H1 (cell line): ENCODE data around the gene COLEC12. TPM values are rescaled to one million over a fixed set of nuclear protein-coding genes. Genes with fewer than 3 reads are reported as not detected.

Experiments
- CHD1 ChIP-seq: IDR thresholded peaks from 2 replicates; pipeline ENCODE4 v1.6.1; 2012; ENCODE audit warnings: low read depth, low read length, improper control_type of control experiment
- TEAD4 ChIP-seq: IDR thresholded peaks from 2 replicates; pipeline ENCODE4 v1.6.1; 2012; ENCODE audit warnings: low read depth, low read length, inconsistent platforms, mixed read lengths
- polyA plus RNA-seq, 7 experiments: library from polyadenylated mRNA; depleted of rRNA in 3 of 7; stranded (reverse) in 5 of 7; unstranded in 2 of 7; fragments of >200 nt in 5 of 7; fragments of 200-250 nt in 2 of 7; gene quantifications; 1 replicate in 5 of 7; 2 replicates in 1 of 7; 4 replicates in 1 of 7; pipeline versions ENCODE4 v1.2.1 to v1.2.3, GENCODE V29; 2011 to 2013; ENCODE audit warnings: missing spikeins in 2 of 7, mixed read lengths in 2 of 7
- total RNA-seq: library from RNA; stranded (reverse); fragmentation: NEBNext Ultra II Directional; extraction: Animal tissue kit (Norgen Biotek cat#: 25700); gene quantifications from 2 replicates; pipeline ENCODE4 v1.2.1, GENCODE V29; 2021
- TF ChIP-seq, protein P1 (sequence below): IDR thresholded peaks from 2 replicates; pipeline ENCODE4 v1.6.1; 2012; ENCODE audit warnings: low read length, inconsistent platforms

COLEC12 gene
- total and polyA plus RNA-seq, 2 of the 8 experiments (the other 6 are each of a cell fraction or from before 2014, with no cell fraction given), result 0.44 to 2.3 TPM

GRCh38 chr18:421247-422155 lies 79.0 kb downstream of the COLEC12 start (continued):
- TF ChIP-seq CHD1 (no peak), TEAD4 (no peak)
- TF ChIP-seq, protein P1, sequence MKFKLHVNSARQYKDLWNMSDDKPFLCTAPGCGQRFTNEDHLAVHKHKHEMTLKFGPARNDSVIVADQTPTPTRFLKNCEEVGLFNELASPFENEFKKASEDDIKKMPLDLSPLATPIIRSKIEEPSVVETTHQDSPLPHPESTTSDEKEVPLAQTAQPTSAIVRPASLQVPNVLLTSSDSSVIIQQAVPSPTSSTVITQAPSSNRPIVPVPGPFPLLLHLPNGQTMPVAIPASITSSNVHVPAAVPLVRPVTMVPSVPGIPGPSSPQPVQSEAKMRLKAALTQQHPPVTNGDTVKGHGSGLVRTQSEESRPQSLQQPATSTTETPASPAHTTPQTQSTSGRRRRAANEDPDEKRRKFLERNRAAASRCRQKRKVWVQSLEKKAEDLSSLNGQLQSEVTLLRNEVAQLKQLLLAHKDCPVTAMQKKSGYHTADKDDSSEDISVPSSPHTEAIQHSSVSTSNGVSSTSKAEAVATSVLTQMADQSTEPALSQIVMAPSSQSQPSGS, result no peak
- TF ChIP-seq, all 59 proteins: peak for 0
